ENCODE data around the gene ARAF.
A peak's percentile ranks its signal among the peaks of the same experiment; 100 is the strongest.
"Not testable (repeated sequence)": the region's sequence is repeated elsewhere in the genome, so short reads cannot be mapped to it uniquely, and the experiment has no call there.

ARAF gene

DNA sequence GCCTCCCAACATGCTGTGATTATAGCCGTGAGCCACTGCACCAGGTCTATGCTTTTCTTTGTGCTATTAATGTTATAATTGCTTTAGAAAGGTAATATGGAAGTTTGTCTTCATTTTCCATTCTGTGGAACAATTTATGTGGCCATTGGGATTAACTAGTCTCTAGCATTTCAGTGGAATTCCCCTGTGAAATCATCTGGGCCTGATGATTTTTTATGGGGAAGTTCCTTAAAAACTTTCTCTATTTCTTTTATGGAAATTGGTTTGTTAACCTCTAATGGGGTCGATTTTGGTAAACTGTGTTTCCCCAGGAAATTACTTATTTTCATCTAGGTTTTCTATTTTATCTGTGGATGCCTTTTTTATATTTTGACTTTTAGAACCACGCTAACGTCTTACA, 32.5 kb downstream of the ARAF start:
- TF ChIP-seq, protein P1, sequence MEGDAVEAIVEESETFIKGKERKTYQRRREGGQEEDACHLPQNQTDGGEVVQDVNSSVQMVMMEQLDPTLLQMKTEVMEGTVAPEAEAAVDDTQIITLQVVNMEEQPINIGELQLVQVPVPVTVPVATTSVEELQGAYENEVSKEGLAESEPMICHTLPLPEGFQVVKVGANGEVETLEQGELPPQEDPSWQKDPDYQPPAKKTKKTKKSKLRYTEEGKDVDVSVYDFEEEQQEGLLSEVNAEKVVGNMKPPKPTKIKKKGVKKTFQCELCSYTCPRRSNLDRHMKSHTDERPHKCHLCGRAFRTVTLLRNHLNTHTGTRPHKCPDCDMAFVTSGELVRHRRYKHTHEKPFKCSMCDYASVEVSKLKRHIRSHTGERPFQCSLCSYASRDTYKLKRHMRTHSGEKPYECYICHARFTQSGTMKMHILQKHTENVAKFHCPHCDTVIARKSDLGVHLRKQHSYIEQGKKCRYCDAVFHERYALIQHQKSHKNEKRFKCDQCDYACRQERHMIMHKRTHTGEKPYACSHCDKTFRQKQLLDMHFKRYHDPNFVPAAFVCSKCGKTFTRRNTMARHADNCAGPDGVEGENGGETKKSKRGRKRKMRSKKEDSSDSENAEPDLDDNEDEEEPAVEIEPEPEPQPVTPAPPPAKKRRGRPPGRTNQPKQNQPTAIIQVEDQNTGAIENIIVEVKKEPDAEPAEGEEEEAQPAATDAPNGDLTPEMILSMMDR (IDR thresholded peaks at IDR 0.05; ENCODE audit: unreplicated experiment in 3 of 3): no peak
- Mint-ChIP-seq H3K4me3 (no peak overlapping the region), H3K36me3 (ENCODE audit: low read depth) (peaks cover 3% of the 10 kb centered on the region), H3K4me1 (no peaks in the 10 kb centered on the region), H3K27ac (no peak overlapping the region), H3K9me3 (peaks cover 25% of the 10 kb centered on the region), H3K27me3 (ENCODE audit: low read depth) (no peaks in the 10 kb centered on the region)

DNA sequence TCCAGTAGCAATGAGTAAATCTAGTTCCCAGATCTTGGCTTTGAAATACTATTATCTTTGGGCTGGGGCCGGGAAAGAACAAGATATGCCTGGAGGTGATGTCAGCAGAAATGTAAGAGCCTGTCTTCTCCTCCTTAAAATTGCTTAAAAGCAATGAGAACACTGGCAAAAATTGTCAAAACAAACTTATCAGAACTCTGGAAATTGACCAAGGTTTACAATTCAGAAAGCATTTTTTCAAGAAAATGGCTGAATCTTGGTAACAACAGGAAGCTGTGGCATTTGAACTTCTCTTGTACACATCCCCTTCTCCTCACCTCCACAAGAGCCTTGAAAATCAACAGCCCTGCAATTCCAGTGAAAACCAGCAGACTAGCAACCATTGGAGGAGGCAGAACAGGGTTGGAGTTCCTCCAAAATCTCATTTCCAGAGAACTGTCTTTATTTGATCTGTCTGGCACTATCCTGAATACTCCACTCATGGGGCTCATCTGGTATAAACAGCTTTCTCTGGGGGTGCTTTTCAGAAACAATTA, 34.8 kb downstream of the ARAF start:
- Mint-ChIP-seq H3K36me3 (ENCODE audit: low read depth) (peaks cover 3% of the 10 kb centered on the region), H3K9me3 (peaks cover 29% of the 10 kb centered on the region), H3K27ac (peak overlapping the region in 2 of 3 experiments; percentile 43 to 70), H3K27me3 (ENCODE audit: low read depth) (no peaks in the 10 kb centered on the region), H3K4me3 (no peak overlapping the region), H3K4me1 (no peaks in the 10 kb centered on the region)
- TF ChIP-seq, protein P1 (IDR thresholded peaks at IDR 0.05; ENCODE audit: unreplicated experiment in 3 of 3): no peak

DNA sequence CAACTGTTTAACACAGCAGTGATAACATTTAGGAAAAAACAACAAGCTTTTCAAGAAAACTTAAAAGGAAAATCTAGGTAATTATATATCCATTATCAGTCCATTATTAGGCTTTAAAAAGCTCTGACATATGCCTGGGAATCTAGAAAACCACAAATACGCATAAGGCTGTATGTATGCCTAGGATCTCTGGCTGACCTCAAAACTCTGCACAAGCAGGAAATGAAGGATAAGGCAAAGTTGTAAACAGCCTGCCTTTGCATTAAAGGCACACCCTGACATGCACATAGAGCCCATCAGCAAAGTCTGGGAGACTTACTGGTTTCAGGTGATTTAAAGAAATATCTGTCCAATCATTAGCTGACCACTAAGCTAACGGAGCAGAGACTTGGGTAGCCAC, 35.3 kb downstream of the ARAF start:
- peaks cover 32% of the 10 kb centered on the region for H3K9me3 Mint-ChIP-seq

DNA sequence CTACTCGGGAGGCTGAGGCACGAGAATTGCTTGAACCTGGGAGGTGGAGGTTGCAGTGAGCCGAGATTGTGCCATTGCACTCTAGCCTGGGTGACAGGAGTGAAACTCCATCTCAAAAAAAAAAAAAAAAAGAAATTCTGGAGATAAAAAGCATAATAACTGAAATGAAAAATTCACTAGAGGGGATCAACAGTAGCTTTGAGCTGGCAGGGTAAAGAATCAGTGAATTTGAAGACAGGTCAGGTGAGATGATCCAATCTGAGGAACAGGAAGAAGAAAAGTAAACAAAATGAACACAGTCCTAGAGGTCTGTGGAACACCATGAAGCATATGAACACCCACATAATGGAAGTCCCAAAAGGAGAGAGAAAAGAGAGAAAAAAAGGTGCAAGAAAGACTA, 36.2 kb downstream of the ARAF start:
- Mint-ChIP-seq H3K36me3 (ENCODE audit: low read depth) (peaks cover 3% of the 10 kb centered on the region), H3K27ac (no peak overlapping the region), H3K27me3 (ENCODE audit: low read depth) (no peaks in the 10 kb centered on the region), H3K4me1 (no peaks in the 10 kb centered on the region), H3K4me3 (no peak overlapping the region), H3K9me3 (peaks cover 36% of the 10 kb centered on the region)
- TF ChIP-seq, protein P1 (IDR thresholded peaks at IDR 0.05; ENCODE audit: unreplicated experiment in 3 of 3): no peak

More for the DNA sequence above, 35.3 kb downstream of the ARAF start:
- no peak overlapping the region for H3K4me3 Mint-ChIP-seq
- peak overlapping the region in 2 of 3 experiments; percentile 43 to 70 for H3K27ac Mint-ChIP-seq
- peaks cover 3% of the 10 kb centered on the region for H3K36me3 Mint-ChIP-seq (ENCODE audit: low read depth)
- no peaks in the 10 kb centered on the region for H3K27me3 Mint-ChIP-seq (ENCODE audit: low read depth)
- TF ChIP-seq, protein P1 (IDR thresholded peaks at IDR 0.05; ENCODE audit: unreplicated experiment in 3 of 3): no peak
- no peaks in the 10 kb centered on the region for H3K4me1 Mint-ChIP-seq

DNA sequence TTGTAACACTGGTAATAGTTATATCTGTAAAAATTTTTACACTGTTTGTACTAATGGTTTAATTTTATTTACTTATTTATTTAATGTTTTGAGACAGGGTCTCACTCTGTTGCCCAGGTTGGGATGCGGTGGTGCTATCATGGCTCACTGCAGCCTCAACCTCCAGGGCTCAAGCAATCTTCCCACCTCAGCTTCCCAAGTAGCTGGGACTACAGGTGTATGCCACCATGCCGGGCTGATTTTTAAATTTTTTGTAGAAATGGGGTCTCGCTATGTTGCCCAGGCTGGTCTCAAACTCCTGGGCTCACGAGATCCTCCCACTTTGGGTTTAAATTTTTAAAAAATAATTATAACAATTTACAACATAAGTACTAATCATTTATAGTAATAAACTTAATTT, 42.1 kb downstream of the ARAF start:
- not testable (repeated sequence) for H3K27me3 Mint-ChIP-seq (ENCODE audit: low read depth); H3K27ac Mint-ChIP-seq; H3K4me1 Mint-ChIP-seq; H3K36me3 Mint-ChIP-seq (ENCODE audit: low read depth); H3K4me3 Mint-ChIP-seq
- peaks cover 19% of the 10 kb centered on the region for H3K9me3 Mint-ChIP-seq

DNA sequence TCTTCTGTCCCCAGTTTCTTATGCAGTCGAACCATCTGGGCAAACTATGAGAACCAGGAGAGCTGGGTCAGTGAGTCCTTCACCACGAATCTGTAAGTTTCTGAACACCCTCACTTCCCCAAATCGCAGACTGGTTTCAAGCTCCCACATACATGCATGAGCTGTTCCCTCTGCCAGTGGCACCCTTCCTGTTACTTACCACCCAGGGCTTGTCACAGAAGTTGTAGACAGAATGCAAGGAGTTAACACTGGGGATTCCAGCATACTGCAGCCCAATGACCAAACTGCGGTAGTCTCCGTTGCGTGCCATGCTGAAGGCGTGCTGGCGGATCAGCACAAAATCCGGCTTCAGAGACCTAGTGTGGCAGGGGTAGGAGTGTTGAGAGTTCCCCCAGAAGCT, 44.0 kb downstream of the ARAF start:
- Mint-ChIP-seq H3K36me3 (ENCODE audit: low read depth) (no peaks in the 10 kb centered on the region), H3K4me3 (no peak overlapping the region), H3K4me1 (no peaks in the 10 kb centered on the region), H3K9me3 (peaks cover 15% of the 10 kb centered on the region), H3K27me3 (ENCODE audit: low read depth) (peaks cover 3% of the 10 kb centered on the region), H3K27ac (no peak overlapping the region)
- TF ChIP-seq, protein P1 (IDR thresholded peaks at IDR 0.05; ENCODE audit: unreplicated experiment in 3 of 3): no peak

Data from nephron (organoid).